Endothelial cell of umbilical vein (primary cell): ENCODE data around the gene MUC5AC. TPM values are rescaled to one million over a fixed set of nuclear protein-coding genes. Genes with fewer than 3 reads are reported as not detected.

Source experiments
- BruUV-seq: library from RNA; stranded (reverse); fragments of 400-500 nt; replicated peaks from 2 replicates; lab custom pipeline; 2021; lab: Mats Ljungman, UMichigan
- CTCF ChIA-PET: fragments of 300-600, 350-600 bp; sonication (Branson Sonifier 250); formaldehyde crosslinking; loops from one replicate; lab custom pipeline; 2021; ENCODE audit warnings: antibody characterized with exemption, inconsistent platforms; lab: Charles Lee
- POLR2A ChIA-PET: fragments of 300-600, 350-600 bp; sonication (Branson Sonifier 250); formaldehyde crosslinking; loops from one replicate; lab custom pipeline; 2021; ENCODE audit warnings: antibody characterized with exemption, inconsistent platforms; lab: Charles Lee
- DNase-seq: peaks from one replicate; pipeline ENCODE4 v3.0.0-alpha.2; 2011; ENCODE audit warnings: low read depth, low spot score
- FAIRE-seq: peaks from 2 replicates; lab custom pipeline; 2011; peaks lifted over from hg19 to GRCh38; lab: Jason Lieb, UNC
- H2AFZ ChIP-seq: 2 replicates; pipeline ENCODE4 v1.6.0; 2012; ENCODE audit warnings: low read depth, low read length, control low read depth, inconsistent platforms
- H3K27ac ChIP-seq: 2 replicates; pipeline ENCODE4 v1.5.1; 2011; ENCODE audit warnings: low read depth, mild to moderate bottlenecking, control low read depth, low read length, moderate library complexity; ENCODE audit not compliant: insufficient read depth
- H3K27me3 ChIP-seq, 2 experiments: 2 replicates each; pipeline versions ENCODE4 v1.6.0 to v1.6.1; 2011; ENCODE audit warnings: low read length in 2 of 2, mixed read lengths in 1 of 2; ENCODE audit not compliant: control insufficient read depth in 2 of 2, insufficient read depth in 2 of 2
- H3K36me3 ChIP-seq, 2 experiments: 2 replicates in 1 of 2; 3 replicates in 1 of 2; pipeline ENCODE4 v1.5.1; 2011; ENCODE audit warnings: low read length in 2 of 2, mild to moderate bottlenecking in 1 of 2, moderate library complexity in 1 of 2; ENCODE audit not compliant: control insufficient read depth in 2 of 2, insufficient read depth in 2 of 2; ENCODE audit errors: extremely low read depth in 1 of 2
- H3K4me1 ChIP-seq: 3 replicates; pipeline ENCODE4 v1.5.1; 2011; ENCODE audit warnings: mild to moderate bottlenecking, low read length; ENCODE audit not compliant: control insufficient read depth, insufficient read depth; ENCODE audit errors: extremely low read depth
- H3K4me2 ChIP-seq: 2 replicates; pipeline ENCODE4 v1.6.1; 2011; ENCODE audit warnings: low read length, control low read depth, mixed read lengths; ENCODE audit not compliant: insufficient read depth
- H3K4me3 ChIP-seq, 3 experiments: fragments of 200-600 bp in 1 of 3; sonication (generic), shearing (Covaris generic) in 1 of 3; replicated peaks in 1 of 3; 2 replicates each; pipeline ENCODE4 v1.5.1; 2011 to 2016; ENCODE audit warnings: control low read depth in 3 of 3, low read length in 3 of 3, mild to moderate bottlenecking in 2 of 3, inconsistent platforms in 1 of 3, low read depth in 1 of 3, moderate library complexity in 1 of 3; ENCODE audit not compliant: insufficient read depth in 1 of 3
- H3K79me2 ChIP-seq: 2 replicates; pipeline ENCODE4 v1.6.0; 2012; ENCODE audit warnings: low read length, inconsistent platforms; ENCODE audit not compliant: control insufficient read depth, insufficient read depth
- H3K9ac ChIP-seq: replicated peaks from 2 replicates; pipeline ENCODE3; 2011; ENCODE audit warnings: low read length, control low read depth; ENCODE audit not compliant: insufficient read depth; ENCODE audit errors: extremely low read depth
- H3K9me1 ChIP-seq: replicated peaks from 3 replicates; pipeline ENCODE4 v1.6.0; 2011; ENCODE audit warnings: mild to moderate bottlenecking, low read length; ENCODE audit not compliant: control insufficient read depth, insufficient read depth; ENCODE audit errors: extremely low read depth
- H3K9me3 ChIP-seq: replicated peaks from 2 replicates; pipeline ENCODE4 v1.5.1; 2012; ENCODE audit warnings: low read length, inconsistent platforms; ENCODE audit not compliant: control insufficient read depth, insufficient read depth
- H4K20me1 ChIP-seq: replicated peaks from 2 replicates; pipeline ENCODE3; 2011; ENCODE audit warnings: mild to moderate bottlenecking, low read length; ENCODE audit not compliant: control insufficient read depth, insufficient read depth; ENCODE audit errors: extremely low read depth
- EZH2 ChIP-seq: IDR thresholded peaks from 2 replicates; pipeline ENCODE4 v1.6.1; 2012; ENCODE audit warnings: borderline replicate concordance, low read depth, mild to moderate bottlenecking, moderate library complexity, low read length, inconsistent platforms; ENCODE audit not compliant: severe bottlenecking
- FOS ChIP-seq: IDR thresholded peaks from 2 replicates; pipeline ENCODE4 v1.6.1; 2011; ENCODE audit warnings: mild to moderate bottlenecking, low read length, moderate library complexity, borderline replicate concordance; ENCODE audit not compliant: insufficient read depth
- GATA2 ChIP-seq: IDR thresholded peaks from 2 replicates; pipeline ENCODE4 v1.7.0; 2011; ENCODE audit warnings: low read depth, mild to moderate bottlenecking, moderate library complexity, mixed read lengths, low read length; ENCODE audit not compliant: insufficient read length, insufficient read depth
- JUN ChIP-seq: IDR thresholded peaks from 2 replicates; pipeline ENCODE4 v1.6.1; 2011; ENCODE audit warnings: borderline replicate concordance, low read depth; ENCODE audit not compliant: insufficient read length, insufficient read depth
- MYC ChIP-seq: IDR thresholded peaks from one replicate; pipeline ENCODE4 v1.6.1; 2011; ENCODE audit warnings: mild to moderate bottlenecking, low read depth, low read length
- POLR2A ChIP-seq: IDR thresholded peaks from 2 replicates; pipeline ENCODE4 v1.6.1; 2012; ENCODE audit warnings: low read depth, mild to moderate bottlenecking, control low read depth, low read length
- POLR2AphosphoS5 ChIP-seq: IDR thresholded peaks from 2 replicates; pipeline ENCODE4 v1.6.1; 2012; ENCODE audit warnings: low read depth, mild to moderate bottlenecking, control low read depth, low read length, moderate library complexity; ENCODE audit not compliant: insufficient read depth
- dilution Hi-C: fragments of 300-500 bp; cut with MboI; formaldehyde crosslinking; loops from one replicate; pipeline ENCODE4 v1.15.0; 2019; ENCODE audit warnings: low sequenced_read_pairs; ENCODE audit not compliant: extremely low pct_ligation_motif_present
- intact Hi-C: fragments of 100-400 bp; cut with micrococcal nuclease; formaldehyde crosslinking; loops from one replicate; pipeline ENCODE4 v1.10.0; 2022
- polyA plus RNA-seq, 4 experiments: library from polyadenylated mRNA; depleted of rRNA in 3 of 4; stranded (reverse) in 3 of 4; unstranded in 1 of 4; fragments of >200 nt; gene quantifications; 2 replicates each; pipeline versions ENCODE4 v1.2.1 to v1.2.3, GENCODE V29; 2011 to 2012; ENCODE audit warnings: missing spikeins in 1 of 4
- total RNA-seq: library from RNA; stranded (reverse); gene quantifications from 2 replicates; pipeline ENCODE4 v1.2.3, GENCODE V29; 2021
- TF ChIP-seq, protein P1 (sequence below), 2 donors: IDR thresholded peaks; 1 replicate in 1 of 2; 2 replicates in 1 of 2; pipeline ENCODE4 v1.5.1; 2011; ENCODE audit warnings: low read length in 2 of 2, mild to moderate bottlenecking in 2 of 2, moderate library complexity in 2 of 2, control low read depth in 1 of 2, inconsistent platforms in 1 of 2, low read depth in 1 of 2; ENCODE audit not compliant: insufficient read depth in 1 of 2; ENCODE audit errors: extremely low read depth in 1 of 2
- TF ChIP-seq, protein P2 (sequence below): IDR thresholded peaks from 2 replicates; pipeline ENCODE4 v1.6.1; 2011; ENCODE audit not compliant: insufficient read depth, insufficient read length

The MUC5AC gene
- total and polyA plus RNA-seq, 2 donors (not counting 3 experiments of a cell fraction or from before 2014, with no cell fraction given): not detected

DNA sequence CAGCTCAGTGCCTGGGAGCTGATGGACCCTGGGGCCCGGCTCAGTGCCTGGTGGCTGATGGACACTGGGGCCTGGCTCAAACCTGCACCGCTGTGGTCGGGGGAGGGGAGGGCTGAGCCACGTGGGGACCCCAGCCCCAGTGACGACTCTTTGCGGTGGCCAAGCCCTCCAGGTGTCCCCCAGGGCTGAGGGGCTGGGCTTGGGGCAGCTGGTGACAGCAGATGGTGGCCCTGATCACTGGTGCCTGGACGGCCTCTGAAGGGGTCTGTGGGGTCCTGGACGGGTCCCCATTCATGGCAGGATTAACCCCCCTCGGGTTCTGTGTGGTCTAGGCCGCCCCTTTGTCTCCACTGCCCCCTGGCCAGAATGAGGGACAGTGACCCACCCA is 61.7 kb downstream of the MUC5AC start:
- Histone ChIP-seq H3K27me3 (no peaks in the 10 kb centered on the region), H3K4me3 (no peak overlapping the region), H3K4me2 (no peak overlapping the region), H3K9me1 (no peaks in the 10 kb centered on the region), H2AFZ (no peak overlapping the region), H3K27ac (no peak overlapping the region), H3K79me2 (no peaks in the 10 kb centered on the region), H4K20me1 (no peaks in the 10 kb centered on the region), H3K4me1 (no peaks in the 10 kb centered on the region), H3K9ac (no peak overlapping the region), H3K36me3 (no peaks in the 10 kb centered on the region), H3K9me3 (no peaks in the 10 kb centered on the region)
- intact Hi-C loops (loop anchor here (5.0 kb wide), 1 partner anchor 298 kb away; no protein-coding TSS in a partner anchor), dilution Hi-C loops (no loop called here)
- no TSS peak for BruUV-seq
- TF ChIP-seq EZH2 (no peak), POLR2AphosphoS5 (no peak), JUN (no peak), FOS (no peak), POLR2A (no peak), GATA2 (no peak), MYC (no peak)
- TF ChIP-seq, protein P1, sequence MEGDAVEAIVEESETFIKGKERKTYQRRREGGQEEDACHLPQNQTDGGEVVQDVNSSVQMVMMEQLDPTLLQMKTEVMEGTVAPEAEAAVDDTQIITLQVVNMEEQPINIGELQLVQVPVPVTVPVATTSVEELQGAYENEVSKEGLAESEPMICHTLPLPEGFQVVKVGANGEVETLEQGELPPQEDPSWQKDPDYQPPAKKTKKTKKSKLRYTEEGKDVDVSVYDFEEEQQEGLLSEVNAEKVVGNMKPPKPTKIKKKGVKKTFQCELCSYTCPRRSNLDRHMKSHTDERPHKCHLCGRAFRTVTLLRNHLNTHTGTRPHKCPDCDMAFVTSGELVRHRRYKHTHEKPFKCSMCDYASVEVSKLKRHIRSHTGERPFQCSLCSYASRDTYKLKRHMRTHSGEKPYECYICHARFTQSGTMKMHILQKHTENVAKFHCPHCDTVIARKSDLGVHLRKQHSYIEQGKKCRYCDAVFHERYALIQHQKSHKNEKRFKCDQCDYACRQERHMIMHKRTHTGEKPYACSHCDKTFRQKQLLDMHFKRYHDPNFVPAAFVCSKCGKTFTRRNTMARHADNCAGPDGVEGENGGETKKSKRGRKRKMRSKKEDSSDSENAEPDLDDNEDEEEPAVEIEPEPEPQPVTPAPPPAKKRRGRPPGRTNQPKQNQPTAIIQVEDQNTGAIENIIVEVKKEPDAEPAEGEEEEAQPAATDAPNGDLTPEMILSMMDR (IDR thresholded peaks at IDR 0.05; ENCODE audit: extremely low read depth in 1 of 2, insufficient read depth in 1 of 2, low read depth in 1 of 2, low read length in 2 of 2): no peak
- TF ChIP-seq, protein P2, sequence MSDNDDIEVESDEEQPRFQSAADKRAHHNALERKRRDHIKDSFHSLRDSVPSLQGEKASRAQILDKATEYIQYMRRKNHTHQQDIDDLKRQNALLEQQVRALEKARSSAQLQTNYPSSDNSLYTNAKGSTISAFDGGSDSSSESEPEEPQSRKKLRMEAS: no peak
- CTCF ChIA-PET: no interaction called here
- DNase-seq (no peak), FAIRE-seq (no peak)
- POLR2A ChIA-PET: no interaction called here
